Esophagus (tissue), 2 donors: ENCODE results near the gene BNC2. TPM values are rescaled to one million over a fixed set of nuclear protein-coding genes. Genes with fewer than 3 reads are reported as not detected.

Experiments used
- H3K27ac ChIP-seq, 2 donors: one replicate each; pipeline ENCODE4 v1.5.1; 2013; ENCODE audit warnings: low read depth in 2 of 2, mild to moderate bottlenecking in 2 of 2, inconsistent platforms in 1 of 2, low read length in 1 of 2, moderate library complexity in 1 of 2
- H3K27me3 ChIP-seq, 2 donors: one replicate each; pipeline ENCODE4 v1.6.1; 2013; ENCODE audit warnings: low read length in 2 of 2, control low read depth in 1 of 2, mild to moderate bottlenecking in 1 of 2; ENCODE audit not compliant: insufficient read depth in 2 of 2, control insufficient read depth in 1 of 2
- H3K36me3 ChIP-seq, 2 donors: one replicate each; pipeline ENCODE4 v1.6.1; 2013; ENCODE audit warnings: low read length in 1 of 2; ENCODE audit not compliant: control insufficient read depth in 2 of 2, insufficient read depth in 2 of 2
- H3K4me1 ChIP-seq, 2 donors: one replicate each; pipeline ENCODE4 v1.6.1; 2013; ENCODE audit warnings: low read length in 1 of 2; ENCODE audit not compliant: control insufficient read depth in 2 of 2, insufficient read depth in 2 of 2
- H3K4me3 ChIP-seq, 2 donors: one replicate each; pipeline ENCODE4 v1.5.1; 2013; ENCODE audit warnings: low read length in 2 of 2, mild to moderate bottlenecking in 2 of 2, low read depth in 1 of 2, moderate library complexity in 1 of 2
- H3K9me3 ChIP-seq, 2 donors: one replicate each; pipeline ENCODE4 v1.6.1; 2013; ENCODE audit warnings: mild to moderate bottlenecking in 2 of 2, low read depth in 1 of 2, low read length in 1 of 2, moderate library complexity in 1 of 2; ENCODE audit not compliant: control insufficient read depth in 2 of 2, insufficient read depth in 1 of 2
- WGBS, 2 donors: extraction: QIAGEN DNeasy Blood & Tissue Kit; methylation state at CpG; one replicate each; pipeline ENCODE4 v1.1.7; 2013; 5-methylcytosine and 5-hydroxymethylcytosine counted together
- polyA plus RNA-seq, 2 donors: library from polyadenylated mRNA; stranded (reverse); fragments of 200-250 nt; gene quantifications; one replicate each; pipeline ENCODE4 v1.2.3, GENCODE V29; 2013
- donor health status: healthy with polysubstance abuse.
- donor health status: Bipolar disorder and iron deficiency.

Gene BNC2
- polyA plus RNA-seq, 2 donors = 1.1 to 1.6 TPM

DNA sequence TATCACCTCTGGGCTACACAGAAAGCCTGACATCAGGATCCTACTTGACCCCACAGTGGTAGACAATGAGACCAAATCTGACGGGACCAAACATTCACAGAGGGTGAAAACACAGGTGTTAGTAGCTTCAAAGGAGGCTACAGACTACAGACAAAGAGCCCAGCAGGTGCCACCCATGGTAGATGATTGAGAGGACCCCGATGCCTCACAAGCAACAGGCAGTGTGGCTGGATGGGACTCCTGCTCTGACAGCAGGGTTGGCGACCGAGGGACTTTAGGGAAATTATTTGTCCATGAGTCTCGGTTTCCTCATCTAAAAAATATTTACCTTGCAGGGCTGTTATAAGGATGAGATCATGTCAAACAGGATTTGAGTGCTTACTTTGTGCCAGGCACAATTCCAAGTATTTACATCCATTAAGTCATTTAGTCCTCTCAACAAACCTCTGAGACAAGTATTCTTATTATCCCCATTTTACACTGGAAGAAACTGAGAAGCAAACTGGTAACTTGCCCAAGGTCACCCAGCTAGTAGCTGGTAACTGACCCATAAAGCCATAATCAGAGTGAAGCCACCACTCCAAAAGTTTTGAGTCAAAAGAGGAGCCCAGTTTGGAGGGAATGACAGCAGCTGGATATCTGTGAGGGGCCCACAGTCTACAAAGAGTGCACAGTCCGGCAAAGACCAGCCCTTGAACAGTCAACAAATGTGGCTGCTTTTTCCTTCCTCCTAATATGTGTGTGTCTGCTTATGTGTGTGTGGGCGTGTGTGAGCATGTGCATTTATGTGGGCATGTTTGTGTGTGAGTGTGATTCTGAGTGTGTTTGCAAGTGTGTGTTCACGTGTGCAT, 502.0 kb downstream of the BNC2 start:
- Histone ChIP-seq H3K4me1 (no peaks in the 10 kb centered on the region), H3K36me3 (no peaks in the 10 kb centered on the region), H3K27ac (no peak overlapping the region), H3K9me3 (no peaks in the 10 kb centered on the region), H3K4me3 (no peak overlapping the region), H3K27me3 (no peaks in the 10 kb centered on the region)
- WGBS, 2 donors = 57 to 58% methylated on average over 8 of the region's 8 CpGs

DNA sequence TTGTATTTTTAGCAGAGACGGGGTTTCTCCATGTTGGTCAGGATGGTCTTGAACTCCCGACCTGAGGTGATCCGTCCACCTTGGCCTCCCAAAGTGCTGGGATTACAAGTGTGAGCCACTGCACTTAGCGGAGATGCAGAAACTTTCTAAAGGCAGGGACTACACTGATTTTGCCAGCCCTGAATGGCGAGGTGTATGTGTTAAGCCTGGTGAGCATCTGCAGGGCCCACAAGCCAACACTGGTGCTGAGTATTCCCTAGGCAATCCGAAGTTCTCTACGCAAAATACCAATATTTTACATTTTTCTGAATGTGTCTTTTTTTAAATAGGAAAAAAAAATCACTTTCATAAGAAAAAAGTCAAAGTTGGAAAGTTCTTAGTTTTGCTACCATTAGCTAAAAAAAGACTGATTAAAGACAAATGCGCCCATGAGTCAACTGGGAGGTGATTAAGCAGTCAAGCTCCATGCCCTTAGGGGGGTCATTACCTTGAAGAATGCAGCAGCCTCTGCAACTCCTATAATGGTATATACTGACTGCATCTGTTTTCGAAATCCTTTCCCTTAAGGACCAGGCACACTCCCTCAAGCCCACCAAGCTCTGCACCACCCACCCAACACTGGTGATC, 502.8 kb downstream of the BNC2 start:
- 85 to 91% methylated on average over 9 of the region's 9 CpGs for whole genome bisulfite sequencing, 2 donors
- H3K9me3 ChIP-seq = no peaks in the 10 kb centered on the region
- H3K36me3 ChIP-seq = no peaks in the 10 kb centered on the region
- no peaks in the 10 kb centered on the region for H3K4me1 ChIP-seq
- H3K27ac ChIP-seq = no peak overlapping the region
- no peaks in the 10 kb centered on the region for H3K27me3 ChIP-seq
- no peak overlapping the region for H3K4me3 ChIP-seq

DNA sequence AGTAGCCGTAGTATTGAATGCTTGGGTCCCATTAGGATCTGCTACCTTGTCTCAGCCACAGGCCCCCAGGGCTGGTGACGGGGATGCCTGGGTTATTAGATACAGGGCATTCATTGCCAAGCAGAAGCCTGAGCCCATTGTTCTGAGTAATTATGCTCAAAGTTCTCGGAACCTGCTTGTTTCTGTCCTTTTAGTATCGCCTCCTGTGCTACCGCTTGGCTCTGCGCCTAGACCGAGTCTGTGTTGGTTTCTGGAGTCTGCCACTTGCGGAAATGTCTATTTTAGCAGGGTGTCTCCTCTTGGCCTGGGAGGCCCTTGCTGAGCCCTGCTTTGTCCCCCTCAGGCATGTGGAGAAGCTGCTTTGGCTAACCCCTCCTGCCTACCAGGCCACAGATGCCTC, 506.1 kb downstream of the BNC2 start:
- Histone ChIP-seq H3K36me3 (no peaks in the 10 kb centered on the region), H3K4me1 (no peaks in the 10 kb centered on the region), H3K4me3 (no peak overlapping the region), H3K27me3 (no peaks in the 10 kb centered on the region), H3K27ac (no peak overlapping the region), H3K9me3 (no peaks in the 10 kb centered on the region)
- 58 to 81% methylated on average over 8 of the region's 8 CpGs for WGBS, 2 donors

DNA sequence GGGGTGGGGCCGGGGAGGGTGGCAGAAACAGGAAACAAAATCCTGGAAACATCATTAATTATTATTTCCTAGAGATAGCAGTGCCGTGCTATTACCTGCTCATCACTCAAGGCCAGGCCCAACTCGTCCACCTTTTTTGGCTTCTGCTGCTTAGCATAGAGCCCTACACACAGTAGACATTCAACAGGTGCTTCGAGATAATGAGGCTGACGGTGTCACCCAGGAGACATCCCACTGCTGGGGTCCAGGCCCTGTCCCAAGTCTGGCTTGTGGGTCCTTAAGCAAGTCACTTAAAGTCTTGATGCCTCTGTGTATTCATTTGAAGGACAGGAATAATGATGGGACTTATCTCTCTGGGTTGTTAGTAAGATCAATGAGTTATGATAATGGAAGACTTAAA, 506.6 kb downstream of the BNC2 start:
- no peak overlapping the region for H3K27ac ChIP-seq
- no peak overlapping the region for H3K4me3 ChIP-seq
- no peaks in the 10 kb centered on the region for H3K9me3 ChIP-seq
- H3K27me3 ChIP-seq = no peaks in the 10 kb centered on the region
- no peaks in the 10 kb centered on the region for H3K4me1 ChIP-seq
- WGBS, 2 donors = 63 to 72% methylated on average over 5 of the region's 5 CpGs
- no peaks in the 10 kb centered on the region for H3K36me3 ChIP-seq

DNA sequence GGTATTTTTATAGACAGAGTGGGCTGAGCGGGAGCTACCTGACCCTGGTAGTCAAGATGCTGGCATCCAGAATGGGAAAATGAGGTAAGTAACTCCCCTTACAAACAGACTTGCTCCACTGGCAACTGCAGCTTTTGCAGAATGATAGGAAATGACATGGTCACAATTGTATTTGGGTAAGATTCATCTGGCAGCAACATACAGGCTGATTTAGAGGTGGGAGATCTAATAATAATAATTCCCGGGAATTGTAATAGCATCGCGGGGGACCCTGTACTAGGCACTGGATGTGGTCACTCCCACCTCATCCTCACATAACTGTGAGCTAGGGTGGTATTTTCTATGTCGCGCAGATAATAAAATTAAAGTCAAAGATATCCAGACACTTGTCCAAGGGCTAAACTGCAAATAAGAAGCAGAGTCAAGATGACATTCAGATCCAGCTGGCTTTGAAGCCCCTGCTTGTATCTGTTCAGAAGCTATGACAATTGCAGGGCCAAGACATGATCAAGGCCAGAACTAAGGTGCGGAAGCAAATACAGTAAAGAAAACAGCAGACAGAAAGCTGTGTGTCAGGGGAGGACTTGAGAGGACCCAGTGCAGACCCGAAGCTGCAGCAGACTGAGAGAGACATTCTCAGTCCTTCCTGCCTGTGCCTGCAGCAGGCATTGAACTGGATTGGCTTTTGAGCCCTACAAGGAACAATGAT, 507.2 kb downstream of the BNC2 start:
- Histone ChIP-seq H3K27me3 (no peaks in the 10 kb centered on the region), H3K36me3 (no peaks in the 10 kb centered on the region), H3K9me3 (no peaks in the 10 kb centered on the region), H3K27ac (no peak overlapping the region), H3K4me3 (no peak overlapping the region), H3K4me1 (no peaks in the 10 kb centered on the region)
- 82 to 85% methylated on average over 8 of the region's 8 CpGs for WGBS, 2 donors

DNA sequence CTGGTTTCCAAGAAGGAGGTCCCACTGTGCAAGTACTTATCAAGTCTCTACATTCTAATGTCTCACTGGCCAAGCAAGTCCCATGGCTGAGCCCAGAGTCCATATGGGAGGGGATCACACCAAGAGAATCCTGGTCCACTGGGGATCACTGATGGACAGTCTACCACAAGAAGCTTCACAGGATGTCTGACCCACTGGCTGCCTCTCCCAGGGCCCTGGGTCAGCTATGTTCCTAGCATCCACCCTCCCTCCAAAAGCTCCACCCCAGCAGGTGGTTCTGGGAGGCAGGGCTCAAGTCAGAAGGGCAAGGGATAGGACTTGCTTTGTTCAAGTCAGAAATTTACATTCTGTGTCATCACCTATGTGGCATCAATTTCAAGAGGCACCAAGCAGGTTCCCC, 508.5 kb downstream of the BNC2 start:
- Histone ChIP-seq H3K9me3 (no peaks in the 10 kb centered on the region), H3K4me3 (no peak overlapping the region), H3K36me3 (no peaks in the 10 kb centered on the region), H3K27me3 (no peaks in the 10 kb centered on the region), H3K4me1 (no peaks in the 10 kb centered on the region), H3K27ac (no peak overlapping the region)

DNA sequence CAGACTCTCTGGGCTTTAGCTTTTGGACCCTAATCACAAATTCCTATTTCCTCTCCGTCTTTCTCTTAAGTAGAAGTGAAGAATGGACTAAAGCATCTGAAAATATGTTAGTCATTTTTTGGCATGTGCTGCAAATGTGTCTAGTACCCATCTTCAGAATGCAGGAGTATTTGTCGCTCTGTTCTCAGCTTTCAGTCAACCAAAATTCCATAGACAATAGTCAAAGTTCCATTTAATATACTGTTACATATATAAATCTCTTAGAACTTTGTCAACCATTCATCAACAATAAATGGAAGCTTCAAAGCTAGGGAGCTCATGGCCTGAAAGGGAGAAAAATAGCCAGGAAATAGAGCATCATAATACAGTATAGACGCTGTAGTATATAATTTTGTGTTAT, 509.4 kb downstream of the BNC2 start:
- Histone ChIP-seq H3K27me3 (no peaks in the 10 kb centered on the region), H3K27ac (no peak overlapping the region), H3K9me3 (no peaks in the 10 kb centered on the region), H3K4me3 (no peak overlapping the region), H3K36me3 (no peaks in the 10 kb centered on the region), H3K4me1 (no peaks in the 10 kb centered on the region)
- 60 to 61% methylated on average over 3 of the region's 3 CpGs for WGBS, 2 donors

DNA sequence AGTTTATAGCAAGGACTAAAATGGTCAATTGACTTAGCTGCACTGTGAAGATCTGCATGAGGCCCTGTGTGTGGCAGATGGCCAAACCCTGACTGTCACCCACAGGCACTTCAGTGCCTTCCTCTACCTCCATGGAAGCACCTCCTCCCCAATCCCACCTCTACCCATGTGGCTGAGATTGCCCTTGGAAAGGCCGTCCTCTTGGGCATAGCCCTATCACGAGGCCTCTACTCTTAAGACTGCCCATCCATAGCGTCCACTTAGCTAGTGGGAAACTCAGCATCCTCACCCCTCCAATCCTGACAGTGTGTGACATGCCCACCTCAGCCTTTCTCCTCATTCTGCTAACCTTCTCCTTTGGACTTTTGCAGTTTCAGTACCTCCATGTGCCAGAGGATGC, 510.2 kb downstream of the BNC2 start:
- Histone ChIP-seq H3K36me3 (no peaks in the 10 kb centered on the region), H3K4me3 (no peak overlapping the region), H3K4me1 (no peaks in the 10 kb centered on the region), H3K9me3 (no peaks in the 10 kb centered on the region), H3K27me3 (no peaks in the 10 kb centered on the region), H3K27ac (no peak overlapping the region)
- WGBS, 2 donors = 94 to 100% methylated on average over 3 of the region's 3 CpGs
